ENCODE results near the gene IMP4. TPM values are rescaled to one million over a fixed set of nuclear protein-coding genes. Genes with fewer than 3 reads are reported as not detected.

IMP4 gene
- polyA plus RNA-seq, 3 donors, result 57.6 to 81.2 (median 58.5) TPM

GRCh38 chr2:130342020-130342532 is 621 bp upstream of the IMP4 start:
- Histone ChIP-seq H4K20me1 (ENCODE audit: insufficient read depth, low read length) (no peaks in the 10 kb centered on the region), H3K27me3 (ENCODE audit: control insufficient read depth in 2 of 2, insufficient read depth in 2 of 2, low read length in 2 of 2) (no peaks in the 10 kb centered on the region), H3K9ac (ENCODE audit: insufficient read depth, low read length, poor library complexity, severe bottlenecking) (peak overlapping the region; percentile 82), H2AFZ (ENCODE audit: insufficient read depth, low read depth, low read length, poor library complexity, severe bottlenecking) (peak overlapping the region; percentile 89), H3K4me1 (ENCODE audit: control insufficient read depth in 1 of 2, insufficient read depth in 2 of 2, low read length in 2 of 2) (peaks cover 17 to 39% of the 10 kb centered on the region in 2 donors), H3K79me2 (ENCODE audit: insufficient read depth, low read length) (peaks cover 25% of the 10 kb centered on the region), H3K9me3 (replicated peaks in 1 of 2; ENCODE audit: control insufficient read depth in 1 of 2, insufficient read depth in 1 of 2, low read length in 2 of 2) (no peaks in the 10 kb centered on the region), H3K4me2 (replicated peaks; ENCODE audit: extremely low read depth, low read length, poor library complexity, severe bottlenecking) (peak overlapping the region; percentile 89), H3K27ac (ENCODE audit: low read depth in 1 of 2, low read length in 2 of 2) (peak overlapping the region; percentile 80 to 96), H3K36me3 (replicated peaks in 1 of 2; ENCODE audit: control insufficient read depth in 1 of 2, insufficient read depth in 2 of 2, low read length in 2 of 2) (peaks cover 52 to 56% of the 10 kb centered on the region in 2 donors), H3K4me3 (replicated peaks in 1 of 3; ENCODE audit: low read depth in 2 of 3, low read length in 3 of 3) (peak overlapping the region; percentile 77 to 87 (median 84))
- no peak for TF ChIP-seq CTCF (IDR thresholded peaks at IDR 0.05)
- H3K27me3 Mint-ChIP-seq (ENCODE audit: low read depth in 3 of 3), result peaks cover 0 to 4% (median 4%) of the 10 kb centered on the region in 3 donors
- peaks cover 58 to 59% of the 10 kb centered on the region in 2 donors for H3K36me3 Mint-ChIP-seq
- no peaks in the 10 kb centered on the region for H3K9me3 Mint-ChIP-seq
- peak; percentile 86 to 91 (median 89) for DNase-seq
- intact Hi-C loops (cut with micrococcal nuclease), result loop anchor here in 1 of 2 donors (5.0 kb wide), 1 partner anchor 165 kb away; no protein-coding TSS in a partner anchor
- WGBS (ENCODE audit: insufficient coverage), result under 1% methylated on average over 24 of the region's 24 CpGs
- peak overlapping the region; percentile 97 to 99 (median 99) for H3K27ac Mint-ChIP-seq
- H3K4me3 Mint-ChIP-seq, result peak overlapping the region; percentile 99 to 100
- peaks cover 27% of the 10 kb centered on the region for H3K4me1 Mint-ChIP-seq

- DNase-seq, result no peak
- H2AFZ ChIP-seq (ENCODE audit: insufficient read depth, low read depth, low read length, poor library complexity, severe bottlenecking), result no peak overlapping the region
- H3K9me3 ChIP-seq (replicated peaks in 1 of 2; ENCODE audit: control insufficient read depth in 1 of 2, insufficient read depth in 1 of 2, low read length in 2 of 2), result no peaks in the 10 kb centered on the region
- peaks cover 49 to 54% of the 10 kb centered on the region in 2 donors for H3K36me3 ChIP-seq (replicated peaks in 1 of 2; ENCODE audit: control insufficient read depth in 1 of 2, insufficient read depth in 2 of 2, low read length in 2 of 2)
- no peak overlapping the region for H3K27ac ChIP-seq (ENCODE audit: low read depth in 1 of 2, low read length in 2 of 2)
- no peak overlapping the region for H3K4me3 ChIP-seq (replicated peaks in 1 of 3; ENCODE audit: low read depth in 2 of 3, low read length in 3 of 3)
- peaks cover 17 to 34% of the 10 kb centered on the region in 2 donors for H3K4me1 ChIP-seq (ENCODE audit: control insufficient read depth in 1 of 2, insufficient read depth in 2 of 2, low read length in 2 of 2)
- H3K27me3 Mint-ChIP-seq (ENCODE audit: low read depth in 3 of 3), result peaks cover 0 to 4% (median 3%) of the 10 kb centered on the region in 3 donors
- no peaks in the 10 kb centered on the region for H3K27me3 ChIP-seq (ENCODE audit: control insufficient read depth in 2 of 2, insufficient read depth in 2 of 2, low read length in 2 of 2)
- peaks cover 57 to 60% of the 10 kb centered on the region in 2 donors for H3K36me3 Mint-ChIP-seq
- no peak overlapping the region for H3K4me2 ChIP-seq (replicated peaks; ENCODE audit: extremely low read depth, low read length, poor library complexity, severe bottlenecking)
- TF ChIP-seq CTCF (IDR thresholded peaks at IDR 0.05), result no peak
- H3K27ac Mint-ChIP-seq, result peak overlapping the region in 2 of 7 donors; percentile 16 to 38
- intact Hi-C loops (cut with micrococcal nuclease), result loop anchor here (2.0 to 5.0 kb wide), 2 partner anchors 164 to 167 kb away; partner anchors contain the start of gene SMPD4 (in 1 of the 2)
- H3K4me3 Mint-ChIP-seq, result no peak overlapping the region
- WGBS (ENCODE audit: insufficient coverage), result 100% methylated on average over 1 of the region's 4 CpGs
- H3K9me3 Mint-ChIP-seq, result no peaks in the 10 kb centered on the region
- H4K20me1 ChIP-seq (ENCODE audit: insufficient read depth, low read length), result no peaks in the 10 kb centered on the region
- peaks cover 25% of the 10 kb centered on the region for H3K4me1 Mint-ChIP-seq
- H3K79me2 ChIP-seq (ENCODE audit: insufficient read depth, low read length), result peaks cover 25% of the 10 kb centered on the region
- no peak overlapping the region for H3K9ac ChIP-seq (ENCODE audit: insufficient read depth, low read length, poor library complexity, severe bottlenecking)
Measured at GRCh38 chr2:130344578-130344977, 1.9 kb downstream of the IMP4 start.

Data from CD14-positive monocyte (primary cell).